Stimulated activated CD8-positive, alpha-beta memory T cell treated with anti-CD3 and anti-CD28 coated beads, Interleukin-15, amount 100 ng/mL, for 48 hours (primary cell): ENCODE results near the gene ACHE.

Experiments
- DNase-seq, 2 donors: peaks; one replicate each; pipeline ENCODE4 v3.0.0-alpha.2; 2020; ENCODE audit warnings: low read depth in 2 of 2

ACHE gene

GRCh38 chr7:100896732-100897608 is 1.3 kb upstream of the ACHE start:
- no peak for DNase-seq

- no peak for DNase-seq
Observed at GRCh38 chr7:100895956-100896731, 456 bp upstream of the ACHE start.

- peak in 1 of 2 donors; percentile 36 for DNase-seq
Observed at GRCh38 chr7:100894860-100895700, 608 bp downstream of the ACHE start.

GRCh38 chr7:100893910-100894721 is 1.6 kb downstream of the ACHE start:
- no peak for DNase-seq

GRCh38 chr7:100893318-100893895 is 2.3 kb downstream of the ACHE start:
- no peak for DNase-seq

- DNase-seq: no peak
Observed at GRCh38 chr7:100892364-100893317, 3.0 kb downstream of the ACHE start.

- no peak for DNase-seq
Observed at GRCh38 chr7:100891568-100892247, 4.0 kb downstream of the ACHE start.

- no peak for DNase-seq
Observed at GRCh38 chr7:100890653-100891567, 4.8 kb downstream of the ACHE start.

GRCh38 chr7:100888988-100889750 is 6.5 kb downstream of the ACHE start, which contains the start of gene UFSP1:
Gene UFSP1 (minus strand): TSS chr7:100889715. CDS start chr7:100889271, 444 bp downstream.
- no peak for DNase-seq

- no peak for DNase-seq
Observed at GRCh38 chr7:100888291-100888987, 7.2 kb downstream of the ACHE start.

GRCh38 chr7:100887516-100888290 is 8.0 kb downstream of the ACHE start:
- no peak for DNase-seq

- no peak for DNase-seq
Observed at GRCh38 chr7:100886936-100887515, 8.7 kb downstream of the ACHE start.

GRCh38 chr7:100886142-100886935 is 9.3 kb downstream of the ACHE start:
- no peak for DNase-seq

- DNase-seq: no peak
Observed at GRCh38 chr7:100885440-100886141, 10.1 kb downstream of the ACHE start.
